Chondrocyte (in vitro differentiated cells): ENCODE results near the gene CTNND2. TPM values are rescaled to one million over a fixed set of nuclear protein-coding genes. Genes with fewer than 3 reads are reported as not detected.

Experiments used
- DNase-seq: peaks from one replicate; pipeline ENCODE4 v3.0.0; 2021; ENCODE audit warnings: mixed read lengths, low spot score
- H3K27ac Mint-ChIP-seq: one replicate; pipeline ENCODE4 v1.8.0; 2021; ENCODE audit warnings: mild to moderate bottlenecking, moderate library complexity, mixed read lengths; ENCODE audit not compliant: unreplicated experiment
- H3K27me3 Mint-ChIP-seq: 2 replicates; pipeline ENCODE4 v1.8.0; 2021; ENCODE audit warnings: low read depth, mixed read lengths
- H3K36me3 Mint-ChIP-seq: 2 replicates; pipeline ENCODE4 v1.8.0; 2021; ENCODE audit warnings: low read depth, mixed read lengths
- H3K4me1 Mint-ChIP-seq: 2 replicates; pipeline ENCODE4 v1.8.0; 2021; ENCODE audit warnings: low read depth, mild to moderate bottlenecking, mixed read lengths
- H3K4me3 Mint-ChIP-seq: one replicate; pipeline ENCODE4 v1.8.0; 2021; ENCODE audit warnings: mild to moderate bottlenecking, moderate library complexity, mixed read lengths; ENCODE audit not compliant: unreplicated experiment
- H3K9me3 Mint-ChIP-seq: 2 replicates; pipeline ENCODE4 v1.8.0; 2021; ENCODE audit warnings: low read depth, mixed read lengths
- total RNA-seq: library from RNA; stranded (reverse); gene quantifications from 3 replicates; pipeline ENCODE4 v1.2.1, GENCODE V29; 2021
- TF ChIP-seq, protein P1 (sequence below): fragments of 200-600 bp; sonication (generic); IDR thresholded peaks from 2 replicates; pipeline ENCODE4 v1.5.0; 2021; ENCODE audit warnings: antibody characterized with exemption, mild to moderate bottlenecking, moderate library complexity

CTNND2 gene
- total RNA-seq, 1 donor from 2014 or later, result 2.1 TPM

DNA sequence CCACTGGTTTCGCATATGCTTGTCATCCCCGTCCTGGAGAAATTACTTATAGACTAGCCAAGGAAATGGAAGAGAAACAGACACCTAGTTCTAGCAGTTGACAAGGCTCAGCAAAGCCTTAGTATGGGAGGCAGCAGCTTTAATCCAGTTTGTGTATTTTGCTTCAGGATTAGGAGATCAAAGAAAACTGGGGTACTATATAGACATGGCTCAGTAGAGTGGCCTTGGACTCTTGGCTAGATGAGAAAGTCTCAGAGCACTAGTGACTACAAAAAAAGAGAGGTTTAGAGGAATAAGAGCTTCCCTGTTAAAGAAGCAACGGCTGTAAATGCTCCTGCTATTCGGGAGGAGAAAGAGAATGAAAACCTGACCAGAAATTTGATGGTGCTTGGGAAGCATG, 349.1 kb downstream of the CTNND2 start:
- TF ChIP-seq, protein P1, sequence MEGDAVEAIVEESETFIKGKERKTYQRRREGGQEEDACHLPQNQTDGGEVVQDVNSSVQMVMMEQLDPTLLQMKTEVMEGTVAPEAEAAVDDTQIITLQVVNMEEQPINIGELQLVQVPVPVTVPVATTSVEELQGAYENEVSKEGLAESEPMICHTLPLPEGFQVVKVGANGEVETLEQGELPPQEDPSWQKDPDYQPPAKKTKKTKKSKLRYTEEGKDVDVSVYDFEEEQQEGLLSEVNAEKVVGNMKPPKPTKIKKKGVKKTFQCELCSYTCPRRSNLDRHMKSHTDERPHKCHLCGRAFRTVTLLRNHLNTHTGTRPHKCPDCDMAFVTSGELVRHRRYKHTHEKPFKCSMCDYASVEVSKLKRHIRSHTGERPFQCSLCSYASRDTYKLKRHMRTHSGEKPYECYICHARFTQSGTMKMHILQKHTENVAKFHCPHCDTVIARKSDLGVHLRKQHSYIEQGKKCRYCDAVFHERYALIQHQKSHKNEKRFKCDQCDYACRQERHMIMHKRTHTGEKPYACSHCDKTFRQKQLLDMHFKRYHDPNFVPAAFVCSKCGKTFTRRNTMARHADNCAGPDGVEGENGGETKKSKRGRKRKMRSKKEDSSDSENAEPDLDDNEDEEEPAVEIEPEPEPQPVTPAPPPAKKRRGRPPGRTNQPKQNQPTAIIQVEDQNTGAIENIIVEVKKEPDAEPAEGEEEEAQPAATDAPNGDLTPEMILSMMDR, result no peak
- Mint-ChIP-seq H3K36me3 (no peaks in the 10 kb centered on the region), H3K27ac (no peak overlapping the region), H3K27me3 (peaks cover 8% of the 10 kb centered on the region), H3K4me3 (no peak overlapping the region), H3K9me3 (no peaks in the 10 kb centered on the region), H3K4me1 (no peaks in the 10 kb centered on the region)
- DNase-seq, result no peak

DNA sequence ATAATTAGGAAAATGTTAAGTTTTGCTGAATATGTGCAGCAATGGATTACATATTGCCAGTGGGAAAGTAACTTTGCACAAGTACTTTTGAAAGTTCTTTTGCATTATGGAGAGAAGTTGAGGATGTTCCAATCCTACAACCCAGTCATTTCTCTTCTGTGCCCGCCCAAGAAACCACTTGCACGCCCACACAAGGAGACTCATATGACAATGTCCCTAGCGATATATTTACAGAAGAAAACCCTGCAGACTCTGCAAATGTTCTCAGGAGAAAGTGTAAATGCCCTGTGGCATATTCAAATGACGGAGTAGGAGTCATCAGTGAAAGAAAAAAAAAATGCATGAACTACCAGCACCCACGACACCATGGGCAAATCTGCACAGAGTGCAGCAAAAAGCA, 356.5 kb downstream of the CTNND2 start:
- TF ChIP-seq, protein P1, result no peak
- Mint-ChIP-seq H3K36me3 (no peaks in the 10 kb centered on the region), H3K9me3 (no peaks in the 10 kb centered on the region), H3K4me3 (no peak overlapping the region), H3K4me1 (no peaks in the 10 kb centered on the region), H3K27ac (no peak overlapping the region), H3K27me3 (peaks cover 11% of the 10 kb centered on the region)
- DNase-seq, result no peak

DNA sequence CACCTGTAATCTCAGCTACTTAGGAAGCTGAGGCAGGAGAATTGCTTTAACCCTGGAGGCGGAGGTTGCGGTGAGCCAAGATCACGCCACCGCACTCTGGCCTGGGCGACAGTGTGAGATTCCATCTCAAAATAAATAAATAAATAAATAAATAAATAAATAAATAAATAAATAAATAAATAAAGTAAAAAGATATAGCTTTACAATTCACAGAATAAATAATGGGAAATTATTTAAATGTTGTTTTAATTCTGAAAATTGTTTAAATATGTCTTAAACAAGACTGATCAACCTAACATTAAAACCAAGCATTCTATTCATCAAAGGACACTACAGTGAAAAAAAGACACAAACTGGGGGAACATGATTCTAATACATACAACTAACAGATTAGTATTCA, 357.1 kb downstream of the CTNND2 start:
- TF ChIP-seq, protein P1, result no peak
- DNase-seq, result no peak
- H3K9me3 Mint-ChIP-seq, result no peaks in the 10 kb centered on the region
- no peak overlapping the region for H3K4me3 Mint-ChIP-seq
- H3K27ac Mint-ChIP-seq, result no peak overlapping the region
- no peaks in the 10 kb centered on the region for H3K4me1 Mint-ChIP-seq
- H3K27me3 Mint-ChIP-seq, result peaks cover 11% of the 10 kb centered on the region
- no peaks in the 10 kb centered on the region for H3K36me3 Mint-ChIP-seq

DNA sequence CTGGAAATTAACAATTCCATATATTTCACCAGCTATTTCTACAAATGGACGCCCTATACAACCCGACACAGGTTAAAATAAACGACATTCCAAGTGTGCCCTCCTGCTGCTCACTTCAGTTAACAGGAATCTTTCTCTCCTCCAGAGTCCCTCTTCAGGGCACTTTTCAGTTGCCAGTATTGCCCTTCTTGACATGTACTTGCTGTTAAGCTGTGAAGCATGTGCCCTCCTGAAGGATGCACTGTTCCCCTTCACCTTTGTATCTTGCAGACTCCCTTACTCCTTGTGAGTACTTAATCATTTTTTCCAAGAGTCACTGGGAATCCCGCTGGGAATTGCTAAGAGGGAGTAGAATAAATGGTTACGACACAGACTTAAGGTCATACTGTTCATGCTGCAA, 364.1 kb downstream of the CTNND2 start:
- no peak overlapping the region for H3K27ac Mint-ChIP-seq
- H3K36me3 Mint-ChIP-seq, result no peaks in the 10 kb centered on the region
- DNase-seq, result no peak
- H3K4me3 Mint-ChIP-seq, result no peak overlapping the region
- TF ChIP-seq, protein P1, result no peak
- no peaks in the 10 kb centered on the region for H3K4me1 Mint-ChIP-seq
- H3K9me3 Mint-ChIP-seq, result no peaks in the 10 kb centered on the region
- H3K27me3 Mint-ChIP-seq, result peaks cover 3% of the 10 kb centered on the region

DNA sequence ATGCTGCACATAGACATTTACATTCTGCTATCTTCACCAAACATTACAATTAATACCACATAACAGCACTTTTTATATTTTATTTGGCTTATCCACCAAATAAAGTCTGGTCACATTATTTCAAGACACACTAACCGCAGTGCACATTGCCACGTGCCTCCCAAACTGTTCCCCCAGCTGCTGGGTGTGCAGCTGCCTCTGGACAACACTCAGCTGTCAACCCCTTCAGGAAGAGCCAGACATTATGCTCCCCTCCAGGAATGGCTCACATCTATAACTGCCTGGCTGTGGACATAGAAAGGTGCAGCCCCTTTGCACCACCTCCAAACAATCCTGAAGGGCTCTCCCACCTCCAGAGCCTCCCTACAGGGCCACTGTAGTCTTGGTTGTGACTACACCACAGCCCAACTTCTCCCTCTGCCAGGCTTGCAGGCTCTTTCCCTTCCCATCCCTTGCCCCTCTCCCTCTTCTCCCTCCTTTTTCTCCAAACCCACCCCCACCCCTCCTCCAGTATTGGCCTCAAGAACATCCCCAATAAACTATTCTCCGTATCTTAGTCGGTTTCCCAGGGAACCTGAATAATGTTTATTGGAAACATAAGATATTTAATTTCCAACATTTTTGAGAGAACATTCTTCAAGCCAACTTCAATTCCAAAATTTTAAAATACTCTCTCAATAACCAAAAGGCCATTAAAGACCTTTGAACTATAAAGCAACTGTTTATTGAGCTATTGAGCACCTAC, 372.3 kb downstream of the CTNND2 start:
- Mint-ChIP-seq H3K4me3 (no peak overlapping the region), H3K4me1 (no peaks in the 10 kb centered on the region), H3K36me3 (no peaks in the 10 kb centered on the region), H3K27ac (no peak overlapping the region), H3K27me3 (peaks cover 5% of the 10 kb centered on the region), H3K9me3 (no peaks in the 10 kb centered on the region)
- DNase-seq, result no peak
- TF ChIP-seq, protein P1, result no peak
